Stomach (tissue), 9 donors: ENCODE results near the gene TRIM24. TPM values are rescaled to one million over a fixed set of nuclear protein-coding genes. Genes with fewer than 3 reads are reported as not detected.
A peak's percentile ranks its signal among the peaks of the same experiment; 100 is the strongest.

Experiments
- DNase-seq, 2 donors: peaks; one replicate each; pipeline versions ENCODE4 v3.0.0 to v3.0.0-alpha.2; 2013 to 2019
- H3K27ac ChIP-seq, 5 donors: fragments of 200-600 bp in 4 of 5; sonication (generic) in 4 of 5; one replicate each; pipeline ENCODE4 v1.5.1; 2013 to 2019; ENCODE audit warnings: mild to moderate bottlenecking in 1 of 5, moderate library complexity in 1 of 5
- H3K27me3 ChIP-seq, 3 donors: fragments of 200-600 bp; sonication (generic); one replicate each; pipeline ENCODE4 v1.5.1; 2017 to 2019; ENCODE audit warnings: mixed run types in 1 of 3
- H3K36me3 ChIP-seq, 4 donors: fragments of 200-600 bp; sonication (generic); 1 replicate in 3 of 4; 2 replicates in 1 of 4; pipeline ENCODE4 v1.5.1; 2016 to 2019
- H3K4me1 ChIP-seq, 4 donors: fragments of 200-600 bp; sonication (generic); one replicate each; pipeline ENCODE4 v1.5.1; 2016 to 2019
- H3K4me3 ChIP-seq, 4 donors: fragments of 200-600 bp; sonication (generic) in 3 of 4; one replicate each; pipeline ENCODE4 v1.5.1; 2016 to 2019; ENCODE audit warnings: mild to moderate bottlenecking in 1 of 4
- H3K9me3 ChIP-seq, 4 donors: fragments of 200-600 bp; sonication (generic); one replicate each; pipeline ENCODE4 v1.5.1; 2016 to 2019
- EP300 ChIP-seq: sonication (generic); formaldehyde crosslinking; IDR thresholded peaks from one replicate; pipeline ENCODE4 v1.6.1; 2017; ENCODE audit warnings: antibody characterized with exemption
- POLR2A ChIP-seq, 4 donors: fragments of 450-650 bp; IDR thresholded peaks; one replicate each; pipeline ENCODE4 v1.6.1; 2016; ENCODE audit warnings: antibody characterized with exemption in 4 of 4, control low read depth in 2 of 4, mild to moderate bottlenecking in 1 of 4, moderate library complexity in 1 of 4
- POLR2AphosphoS5 ChIP-seq, 3 donors: sonication (generic); formaldehyde crosslinking; IDR thresholded peaks; one replicate each; pipeline ENCODE4 v1.6.1; 2016; ENCODE audit warnings: antibody characterized with exemption in 3 of 3
- WGBS, 5 donors: extraction: QIAGEN DNeasy Blood & Tissue Kit in 3 of 5; methylation state at CpG; one replicate each; pipeline versions ENCODE4 v1.1.5 to v1.1.7; 2013 to 2018; 5-methylcytosine and 5-hydroxymethylcytosine counted together
- intact Hi-C: fragments of 100-400 bp; cut with DNase I; formaldehyde crosslinking; loops from one replicate; pipeline ENCODE4 v1.15.1; 2023; ENCODE audit warnings: low total_unique reads
- polyA plus RNA-seq, 3 donors: library from polyadenylated mRNA; stranded (reverse); fragments of 200-250 nt; gene quantifications; one replicate each; pipeline ENCODE4 v1.2.3, GENCODE V29; 2013
- total RNA-seq, 5 donors: library from RNA; depleted of rRNA; stranded (reverse); fragments of >200 nt; gene quantifications; one replicate each; pipeline versions ENCODE4 v1.1.0 to v1.2.3, GENCODE V29; 2014 to 2016
- TF ChIP-seq, protein P1 (sequence below), 7 experiments: fragments of 450-650 bp in 4 of 7; fragments of 200-600 bp in 3 of 7; sonication (generic) in 3 of 7; IDR thresholded peaks; one replicate each; pipeline ENCODE4 v1.5.1; 2016 to 2019; ENCODE audit warnings: antibody characterized with exemption in 7 of 7, control low read depth in 2 of 7, mild to moderate bottlenecking in 1 of 7
- donor health status: healthy with polysubstance abuse.
- donor health status: Bipolar disorder and iron deficiency.
- donor health status: healthy.

The TRIM24 gene
- total and polyA plus RNA-seq, 8 donors = 5.5 to 32.0 (median 11.9) TPM

DNA sequence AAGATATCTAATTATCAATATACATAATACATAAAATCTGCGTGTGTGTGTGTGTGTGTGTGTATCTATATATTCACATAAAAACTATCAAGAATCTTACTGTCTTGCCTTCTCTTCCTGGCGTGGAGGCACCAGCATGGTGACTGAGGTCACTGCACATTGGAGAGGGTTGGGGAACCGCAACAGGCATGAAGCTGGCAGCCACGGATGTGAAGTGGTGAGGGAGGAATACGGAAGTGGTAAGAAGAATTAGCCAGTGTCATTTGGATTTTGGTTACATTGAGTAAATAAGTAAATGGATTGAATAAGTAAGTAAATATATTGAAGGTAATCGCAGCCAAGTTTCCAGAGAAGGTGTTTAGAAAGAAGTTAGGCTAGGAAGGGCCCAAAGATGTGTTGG is 85.1 kb downstream of the TRIM24 start:
- H3K4me1 ChIP-seq = peaks cover 0 to 7% (median 0%) of the 10 kb centered on the region in 4 donors
- H3K36me3 ChIP-seq = peaks cover 6 to 71% (median 65%) of the 10 kb centered on the region in 4 donors
- DNase-seq = peak in 1 of 2 donors; percentile 31
- 63 to 75% (median 69%) methylated on average over 6 of the region's 6 CpGs for WGBS, 5 donors
- H3K27ac ChIP-seq = no peak overlapping the region
- H3K9me3 ChIP-seq = no peaks in the 10 kb centered on the region
- intact Hi-C loops = no loop called here
- TF ChIP-seq, protein P1, sequence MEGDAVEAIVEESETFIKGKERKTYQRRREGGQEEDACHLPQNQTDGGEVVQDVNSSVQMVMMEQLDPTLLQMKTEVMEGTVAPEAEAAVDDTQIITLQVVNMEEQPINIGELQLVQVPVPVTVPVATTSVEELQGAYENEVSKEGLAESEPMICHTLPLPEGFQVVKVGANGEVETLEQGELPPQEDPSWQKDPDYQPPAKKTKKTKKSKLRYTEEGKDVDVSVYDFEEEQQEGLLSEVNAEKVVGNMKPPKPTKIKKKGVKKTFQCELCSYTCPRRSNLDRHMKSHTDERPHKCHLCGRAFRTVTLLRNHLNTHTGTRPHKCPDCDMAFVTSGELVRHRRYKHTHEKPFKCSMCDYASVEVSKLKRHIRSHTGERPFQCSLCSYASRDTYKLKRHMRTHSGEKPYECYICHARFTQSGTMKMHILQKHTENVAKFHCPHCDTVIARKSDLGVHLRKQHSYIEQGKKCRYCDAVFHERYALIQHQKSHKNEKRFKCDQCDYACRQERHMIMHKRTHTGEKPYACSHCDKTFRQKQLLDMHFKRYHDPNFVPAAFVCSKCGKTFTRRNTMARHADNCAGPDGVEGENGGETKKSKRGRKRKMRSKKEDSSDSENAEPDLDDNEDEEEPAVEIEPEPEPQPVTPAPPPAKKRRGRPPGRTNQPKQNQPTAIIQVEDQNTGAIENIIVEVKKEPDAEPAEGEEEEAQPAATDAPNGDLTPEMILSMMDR (IDR thresholded peaks at IDR 0.05) = no peak
- TF ChIP-seq EP300 (no peak), POLR2A (IDR thresholded peaks at IDR 0.05) (no peak), POLR2AphosphoS5 (IDR thresholded peaks at IDR 0.05) (no peak)
- no peak overlapping the region for H3K4me3 ChIP-seq
- H3K27me3 ChIP-seq = no peaks in the 10 kb centered on the region

GRCh38 chr7:138546064-138546619 is 86.1 kb downstream of the TRIM24 start:
- no peak overlapping the region for H3K4me3 ChIP-seq
- H3K36me3 ChIP-seq = peaks cover 3 to 67% (median 60%) of the 10 kb centered on the region in 4 donors
- no peak overlapping the region for H3K27ac ChIP-seq
- 79 to 92% (median 83%) methylated on average over 5 of the region's 5 CpGs for WGBS, 5 donors
- no peak for DNase-seq
- no peaks in the 10 kb centered on the region for H3K27me3 ChIP-seq
- H3K9me3 ChIP-seq = no peaks in the 10 kb centered on the region
- intact Hi-C loops = no loop called here
- H3K4me1 ChIP-seq = peaks cover 0 to 7% (median 0%) of the 10 kb centered on the region in 4 donors
- TF ChIP-seq POLR2AphosphoS5 (IDR thresholded peaks at IDR 0.05) (no peak), EP300 (no peak), POLR2A (IDR thresholded peaks at IDR 0.05) (no peak)
- TF ChIP-seq, protein P1 (IDR thresholded peaks at IDR 0.05) = no peak

DNA sequence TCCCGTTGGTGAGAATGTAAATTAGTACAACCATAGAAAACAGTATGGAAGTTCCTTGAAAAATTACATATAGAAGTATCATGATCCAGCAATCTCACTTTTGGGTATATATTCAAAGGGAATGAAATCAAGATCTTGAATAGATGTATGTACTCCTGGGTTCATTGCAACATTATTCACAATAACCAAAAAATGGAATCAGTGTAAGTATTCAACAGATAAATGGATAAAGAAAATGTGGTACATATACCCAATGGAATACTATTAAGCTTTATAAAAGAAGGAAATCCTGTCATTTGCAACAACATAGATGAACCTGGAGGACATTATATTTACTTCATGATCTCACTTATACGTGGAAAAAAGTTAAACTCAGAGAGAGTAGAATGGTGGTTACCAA is 86.8 kb downstream of the TRIM24 start:
- intact Hi-C loops = no loop called here
- WGBS, 5 donors = 95 to 98% (median 97%) methylated on average over 2 of the region's 2 CpGs
- Histone ChIP-seq H3K27ac (no peak overlapping the region), H3K4me1 (peaks cover 0 to 7% (median 0%) of the 10 kb centered on the region in 4 donors), H3K27me3 (no peaks in the 10 kb centered on the region), H3K36me3 (peaks cover 9 to 67% (median 60%) of the 10 kb centered on the region in 4 donors), H3K4me3 (no peak overlapping the region), H3K9me3 (no peaks in the 10 kb centered on the region)
- TF ChIP-seq, protein P1 (IDR thresholded peaks at IDR 0.05) = no peak
- TF ChIP-seq POLR2AphosphoS5 (IDR thresholded peaks at IDR 0.05) = no peak
- no peak for TF ChIP-seq EP300
- no peak for TF ChIP-seq POLR2A (IDR thresholded peaks at IDR 0.05)
- no peak for DNase-seq

DNA sequence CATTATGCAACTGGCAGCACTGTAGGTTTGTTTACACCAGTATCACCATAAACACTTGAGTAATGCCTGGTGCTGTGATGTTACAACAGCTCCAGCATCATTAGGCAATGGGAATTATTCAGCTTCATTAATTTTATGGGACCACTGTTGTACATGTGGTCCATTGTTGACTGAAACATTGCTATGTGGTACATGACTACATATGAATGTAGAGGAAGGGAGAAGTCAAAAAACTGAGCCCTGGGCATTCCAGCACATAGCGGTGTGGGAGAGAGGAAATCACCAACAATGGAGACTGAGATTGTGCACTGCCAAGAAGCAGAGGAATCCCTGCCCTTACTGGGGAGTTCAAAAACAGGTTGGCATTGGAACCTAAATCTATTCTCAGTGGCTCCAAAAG is 89.0 kb downstream of the TRIM24 start:
- Histone ChIP-seq H3K36me3 (peaks cover 30 to 84% (median 74%) of the 10 kb centered on the region in 4 donors), H3K4me3 (no peak overlapping the region), H3K9me3 (peaks cover 0 to 6% (median 3%) of the 10 kb centered on the region in 4 donors), H3K27me3 (no peaks in the 10 kb centered on the region), H3K27ac (no peak overlapping the region), H3K4me1 (peaks cover 0 to 7% (median 0%) of the 10 kb centered on the region in 4 donors)
- DNase-seq = no peak
- intact Hi-C loops = no loop called here
- 96 to 100% (median 96%) methylated on average over 1 of the region's 1 CpG for whole genome bisulfite sequencing, 5 donors
- no peak for TF ChIP-seq POLR2A (IDR thresholded peaks at IDR 0.05)
- no peak for TF ChIP-seq POLR2AphosphoS5 (IDR thresholded peaks at IDR 0.05)
- TF ChIP-seq EP300 = no peak
- TF ChIP-seq, protein P1 (IDR thresholded peaks at IDR 0.05) = no peak
